ENCODE data around the gene SMIM15.

Gene SMIM15

GRCh38 chr5:61176631-61177030 is 14.4 kb upstream of the SMIM15 start:
- Mint-ChIP-seq H3K9me3 (no peaks in the 10 kb centered on the region), H3K4me3 (no peak overlapping the region), H3K4me1 (ENCODE audit: low read depth) (peaks cover 6% of the 10 kb centered on the region), H3K36me3 (ENCODE audit: low read depth) (no peaks in the 10 kb centered on the region), H3K27ac (no peak overlapping the region), H3K27me3 (no peaks in the 10 kb centered on the region)

GRCh38 chr5:61171479-61171878 is 9.2 kb upstream of the SMIM15 start:
- Mint-ChIP-seq H3K4me1 (ENCODE audit: low read depth) (no peaks in the 10 kb centered on the region), H3K27ac (no peak overlapping the region), H3K27me3 (no peaks in the 10 kb centered on the region)

GRCh38 chr5:61168951-61169350 is 6.7 kb upstream of the SMIM15 start:
- Mint-ChIP-seq H3K9me3 (no peaks in the 10 kb centered on the region), H3K4me3 (no peak overlapping the region), H3K27me3 (no peaks in the 10 kb centered on the region), H3K36me3 (ENCODE audit: low read depth) (no peaks in the 10 kb centered on the region), H3K27ac (no peak overlapping the region), H3K4me1 (ENCODE audit: low read depth) (peaks cover 5% of the 10 kb centered on the region)

More at GRCh38 chr5:61171479-61171878, 9.2 kb upstream of the SMIM15 start:
- Mint-ChIP-seq H3K9me3 (no peaks in the 10 kb centered on the region), H3K4me3 (no peak overlapping the region), H3K36me3 (ENCODE audit: low read depth) (no peaks in the 10 kb centered on the region)

GRCh38 chr5:61167382-61167781 is 5.1 kb upstream of the SMIM15 start:
- Mint-ChIP-seq H3K27ac (no peak overlapping the region), H3K36me3 (ENCODE audit: low read depth) (peaks cover 5% of the 10 kb centered on the region), H3K27me3 (no peaks in the 10 kb centered on the region), H3K9me3 (peaks cover 7% of the 10 kb centered on the region), H3K4me3 (no peak overlapping the region), H3K4me1 (ENCODE audit: low read depth) (peaks cover 14% of the 10 kb centered on the region)

- Mint-ChIP-seq H3K9me3 (peaks cover 7% of the 10 kb centered on the region), H3K4me3 (peak overlapping the region; percentile 93), H3K27me3 (no peaks in the 10 kb centered on the region), H3K36me3 (ENCODE audit: low read depth) (peaks cover 35% of the 10 kb centered on the region), H3K27ac (no peak overlapping the region), H3K4me1 (ENCODE audit: low read depth) (peaks cover 34% of the 10 kb centered on the region)
These were observed 1.6 kb upstream of the SMIM15 start for GRCh38 chr5:61163905-61164304.

GRCh38 chr5:61162832-61163567 is 732 bp upstream of the SMIM15 start:
- Mint-ChIP-seq H3K4me1 (ENCODE audit: low read depth) (peaks cover 38% of the 10 kb centered on the region), H3K27me3 (no peaks in the 10 kb centered on the region), H3K9me3 (peaks cover 7% of the 10 kb centered on the region), H3K27ac (peak overlapping the region; percentile 86), H3K36me3 (ENCODE audit: low read depth) (peaks cover 45% of the 10 kb centered on the region), H3K4me3 (peak overlapping the region; percentile 93)

- peaks cover 64% of the 10 kb centered on the region for H3K36me3 Mint-ChIP-seq (ENCODE audit: low read depth)
- peak overlapping the region; percentile 72 for H3K4me3 Mint-ChIP-seq
These were observed 1.8 kb downstream of the SMIM15 start for GRCh38 chr5:61160497-61160896.

GRCh38 chr5:61159836-61160235 is 2.4 kb downstream of the SMIM15 start:
- peaks cover 70% of the 10 kb centered on the region for H3K36me3 Mint-ChIP-seq (ENCODE audit: low read depth)
- H3K27me3 Mint-ChIP-seq, result no peaks in the 10 kb centered on the region
- peak overlapping the region; percentile 64 for H3K27ac Mint-ChIP-seq
- peaks cover 38% of the 10 kb centered on the region for H3K4me1 Mint-ChIP-seq (ENCODE audit: low read depth)
- peak overlapping the region; percentile 30 for H3K4me3 Mint-ChIP-seq
- peaks cover 7% of the 10 kb centered on the region for H3K9me3 Mint-ChIP-seq

More at GRCh38 chr5:61160497-61160896, 1.8 kb downstream of the SMIM15 start:
- Mint-ChIP-seq H3K27ac (peak overlapping the region; percentile 64), H3K9me3 (peaks cover 7% of the 10 kb centered on the region), H3K4me1 (ENCODE audit: low read depth) (peaks cover 38% of the 10 kb centered on the region), H3K27me3 (no peaks in the 10 kb centered on the region)

GRCh38 chr5:61159070-61159469 is 3.2 kb downstream of the SMIM15 start:
- peaks cover 34% of the 10 kb centered on the region for H3K4me1 Mint-ChIP-seq (ENCODE audit: low read depth)
- no peaks in the 10 kb centered on the region for H3K27me3 Mint-ChIP-seq
- H3K27ac Mint-ChIP-seq, result no peak overlapping the region
- peaks cover 78% of the 10 kb centered on the region for H3K36me3 Mint-ChIP-seq (ENCODE audit: low read depth)
- H3K4me3 Mint-ChIP-seq, result peak overlapping the region; percentile 5
- peaks cover 7% of the 10 kb centered on the region for H3K9me3 Mint-ChIP-seq

- Mint-ChIP-seq H3K4me1 (ENCODE audit: low read depth) (no peaks in the 10 kb centered on the region), H3K27me3 (no peaks in the 10 kb centered on the region), H3K36me3 (ENCODE audit: low read depth) (peaks cover 63% of the 10 kb centered on the region), H3K9me3 (peaks cover 9% of the 10 kb centered on the region), H3K27ac (no peak overlapping the region), H3K4me3 (no peak overlapping the region)
These were observed 10.4 kb downstream of the SMIM15 start for GRCh38 chr5:61151893-61152292.

- no peak overlapping the region for H3K27ac Mint-ChIP-seq
- H3K27me3 Mint-ChIP-seq, result no peaks in the 10 kb centered on the region
- peaks cover 22% of the 10 kb centered on the region for H3K9me3 Mint-ChIP-seq
- H3K4me3 Mint-ChIP-seq, result no peak overlapping the region
- H3K36me3 Mint-ChIP-seq (ENCODE audit: low read depth), result peaks cover 48% of the 10 kb centered on the region
- H3K4me1 Mint-ChIP-seq (ENCODE audit: low read depth), result no peaks in the 10 kb centered on the region
These were observed 13.8 kb downstream of the SMIM15 start for GRCh38 chr5:61148515-61148914.

GRCh38 chr5:61142811-61143210 is 19.5 kb downstream of the SMIM15 start:
- Mint-ChIP-seq H3K36me3 (ENCODE audit: low read depth) (peaks cover 21% of the 10 kb centered on the region), H3K27ac (no peak overlapping the region), H3K4me3 (no peak overlapping the region), H3K4me1 (ENCODE audit: low read depth) (no peaks in the 10 kb centered on the region), H3K9me3 (peaks cover 13% of the 10 kb centered on the region), H3K27me3 (no peaks in the 10 kb centered on the region)

GRCh38 chr5:61142391-61142790 is 19.9 kb downstream of the SMIM15 start:
- Mint-ChIP-seq H3K9me3 (peaks cover 13% of the 10 kb centered on the region), H3K36me3 (ENCODE audit: low read depth) (peaks cover 20% of the 10 kb centered on the region), H3K27me3 (no peaks in the 10 kb centered on the region)

GRCh38 chr5:61141801-61142200 is 20.5 kb downstream of the SMIM15 start:
- Mint-ChIP-seq H3K9me3 (peaks cover 13% of the 10 kb centered on the region), H3K4me3 (no peak overlapping the region), H3K27me3 (no peaks in the 10 kb centered on the region), H3K27ac (no peak overlapping the region), H3K36me3 (ENCODE audit: low read depth) (peaks cover 20% of the 10 kb centered on the region), H3K4me1 (ENCODE audit: low read depth) (no peaks in the 10 kb centered on the region)

More at GRCh38 chr5:61142391-61142790, 19.9 kb downstream of the SMIM15 start:
- Mint-ChIP-seq H3K4me3 (no peak overlapping the region), H3K27ac (no peak overlapping the region), H3K4me1 (ENCODE audit: low read depth) (no peaks in the 10 kb centered on the region)

- Mint-ChIP-seq H3K9me3 (peaks cover 4% of the 10 kb centered on the region), H3K4me1 (ENCODE audit: low read depth) (no peaks in the 10 kb centered on the region), H3K27ac (no peak overlapping the region), H3K36me3 (ENCODE audit: low read depth) (peaks cover 10% of the 10 kb centered on the region), H3K27me3 (no peaks in the 10 kb centered on the region), H3K4me3 (no peak overlapping the region)
These were observed 22.3 kb downstream of the SMIM15 start for GRCh38 chr5:61139931-61140330.
